K562 (cell line): ENCODE results near the gene TCEAL4. TPM values are rescaled to one million over a fixed set of nuclear protein-coding genes. Genes with fewer than 3 reads are reported as not detected.

Experiments used
- ATAC-seq: fragments of 200-7000 bp; cut with Tn5 transposase; 3 replicates; pipeline ENCODE4 v1.9.1; 2020; ENCODE audit warnings: moderate library complexity
- BruUV-seq: library from RNA; stranded (reverse); fragments of 400-500 nt; replicated peaks from 2 replicates; lab custom pipeline; 2021; lab: Mats Ljungman, UMichigan
- CTCF ChIA-PET: fragments of 300-600 bp; formaldehyde crosslinking; extraction: SDS; loops from one replicate; lab custom pipeline; 2021; ENCODE audit warnings: low intra/inter-chr PET ratio; lab: Yijun Ruan, JAX
- POLR2A ChIA-PET: fragments of 300-600, 350-650 bp; sonication (Branson Sonifier 250); formaldehyde crosslinking; extraction: SDS; loops from one replicate; lab custom pipeline; 2021; ENCODE audit warnings: antibody characterized with exemption, inconsistent platforms; lab: Yijun Ruan, JAX
- DNase-seq, 4 experiments: peaks; one replicate each; pipeline versions ENCODE4 v3.0.0 to v3.0.0-alpha.2; 2011 to 2018; ENCODE audit warnings: low spot score in 3 of 4, mixed read lengths in 3 of 4; ENCODE audit errors: extremely low read depth in 1 of 4
- FAIRE-seq: peaks from 2 replicates; lab custom pipeline; 2011; peaks lifted over from hg19 to GRCh38; lab: Jason Lieb, UNC
- H2AFZ ChIP-seq: 2 replicates; pipeline ENCODE4 v1.6.0; 2011; ENCODE audit warnings: low read depth, low read length, control low read depth, inconsistent platforms
- H3K27ac ChIP-seq: fragments of 200-600 bp; 3 replicates; pipeline ENCODE4 v1.8.0; 2011; ENCODE audit warnings: low read depth, mild to moderate bottlenecking, control low read depth, inconsistent platforms, low read length, moderate library complexity, mixed read lengths; ENCODE audit errors: extremely low read depth
- H3K27me3 ChIP-seq, 2 experiments: fragments of 300-600 bp in 1 of 2; 2 replicates in 1 of 2; 3 replicates in 1 of 2; pipeline versions ENCODE4 v1.6.0 to v1.8.0; 2011; ENCODE audit warnings: inconsistent platforms in 2 of 2, low read length in 2 of 2, mild to moderate bottlenecking in 1 of 2, mixed read lengths in 1 of 2, moderate library complexity in 1 of 2; ENCODE audit not compliant: control insufficient read depth in 2 of 2, insufficient read depth in 2 of 2
- H3K36me3 ChIP-seq: fragments of 300-600 bp; 3 replicates; pipeline ENCODE4 v1.8.0; 2011; ENCODE audit warnings: mild to moderate bottlenecking, low read length, inconsistent platforms; ENCODE audit not compliant: control insufficient read depth, insufficient read depth
- H3K4me1 ChIP-seq, 2 experiments: fragments of 200-600 bp in 1 of 2; replicated peaks in 1 of 2; 2 replicates in 1 of 2; 3 replicates in 1 of 2; pipeline versions ENCODE4 v1.5.1 to v1.8.0; 2011; ENCODE audit warnings: inconsistent platforms in 2 of 2, low read length in 2 of 2, mild to moderate bottlenecking in 1 of 2, mixed read lengths in 1 of 2, moderate library complexity in 1 of 2; ENCODE audit not compliant: control insufficient read depth in 2 of 2, insufficient read depth in 2 of 2
- H3K4me2 ChIP-seq: 2 replicates; pipeline ENCODE4 v1.6.1; 2011; ENCODE audit warnings: low read length, control low read depth, inconsistent platforms, mixed read lengths; ENCODE audit not compliant: insufficient read depth
- H3K4me3 ChIP-seq: fragments of 200-600 bp; sonication (generic), shearing (Covaris generic); 2 replicates; pipeline ENCODE4 v1.5.1; 2016; ENCODE audit warnings: control low read depth, inconsistent platforms
- H3K79me2 ChIP-seq: fragments of 200-600 bp; 3 replicates; pipeline ENCODE4 v1.8.0; 2011; ENCODE audit warnings: low read length, inconsistent platforms; ENCODE audit not compliant: control insufficient read depth, insufficient read depth
- H3K9ac ChIP-seq, 2 experiments: 2 replicates each; pipeline versions ENCODE4 v1.6.0 to v1.6.1; 2011; ENCODE audit warnings: low read depth in 2 of 2, low read length in 2 of 2, control low read depth in 1 of 2, inconsistent platforms in 1 of 2, mild to moderate bottlenecking in 1 of 2, mixed read lengths in 1 of 2; ENCODE audit not compliant: insufficient read depth in 1 of 2
- H3K9me1 ChIP-seq: one replicate; pipeline ENCODE4 v1.6.0; 2011; ENCODE audit warnings: inconsistent platforms, mild to moderate bottlenecking, low read length, moderate library complexity; ENCODE audit not compliant: control insufficient read depth, insufficient read depth
- H3K9me3 ChIP-seq: replicated peaks from 2 replicates; pipeline ENCODE4 v1.5.1; 2011; ENCODE audit warnings: low read depth, low read length, inconsistent platforms; ENCODE audit not compliant: control insufficient read depth, insufficient read depth
- H4K20me1 ChIP-seq: replicated peaks from 2 replicates; pipeline ENCODE4 v1.6.1; 2011; ENCODE audit warnings: low read length, inconsistent platforms, mixed read lengths; ENCODE audit not compliant: control insufficient read depth, insufficient read depth
- GTF2B ChIP-seq: IDR thresholded peaks from 2 replicates; pipeline ENCODE4 v1.6.1; 2011; ENCODE audit not compliant: insufficient read length; ENCODE audit errors: extremely low read depth
- HMGXB4 ChIP-seq: sonication (generic); formaldehyde crosslinking; IDR thresholded peaks from 2 replicates; pipeline ENCODE4 v1.8.1; 2023; ENCODE audit warnings: mild to moderate bottlenecking, missing genetic modification reagents
- KDM5B ChIP-seq: fragments of 200-600 bp; sonication (generic); IDR thresholded peaks from 2 replicates; pipeline ENCODE4 v1.6.1; 2012; ENCODE audit warnings: low read depth, mild to moderate bottlenecking, moderate library complexity, low read length, control low read depth, inconsistent platforms; ENCODE audit not compliant: insufficient replicate concordance
- PHF8 ChIP-seq: fragments of 200-600 bp; sonication (generic); IDR thresholded peaks from 2 replicates; pipeline ENCODE4 v1.6.1; 2012; ENCODE audit warnings: mixed run types, mild to moderate bottlenecking, inconsistent platforms, low read length, moderate library complexity, borderline replicate concordance
- TGIF2 ChIP-seq: sonication (generic); formaldehyde crosslinking; IDR thresholded peaks from 2 replicates; pipeline ENCODE4 v1.8.1; 2022; ENCODE audit warnings: mild to moderate bottlenecking, missing genetic modification reagents, moderate library complexity
- in situ Hi-C: fragments of 300-500 bp; cut with MboI; formaldehyde crosslinking; loops from 4 replicates; pipeline ENCODE4 v1.15.0; 2018; ENCODE audit warnings: inconsistent platforms, mixed read lengths
- intact Hi-C: fragments of 100-400 bp; cut with micrococcal nuclease; formaldehyde crosslinking; loops from 2 replicates; pipeline ENCODE4 v1.14.2; 2022
- polyA plus RNA-seq, 8 experiments: library from polyadenylated mRNA; depleted of rRNA in 4 of 8; stranded (reverse) in 5 of 8; unstranded in 3 of 8; fragments of >200 nt; fragmentation: Nextera tagmentation in 2 of 8; fragmentation: Illumina TruSeq in 1 of 8; extraction: Ambion mirVana in 2 of 8; extraction: Trizol in 1 of 8; gene quantifications; 2 replicates each; pipeline versions ENCODE4 v1.2.1 to v1.2.3, GENCODE V29; 2011 to 2014; ENCODE audit warnings: inconsistent platforms in 1 of 8, missing spikeins in 1 of 8
- total RNA-seq, 7 experiments: library from RNA; depleted of rRNA in 6 of 7; stranded (reverse); fragments of >200 nt in 6 of 7; fragmentation: Illumina TruSeq in 2 of 7; extraction: Trizol in 2 of 7; gene quantifications; 2 replicates each; pipeline versions ENCODE4 v1.2.1 to v1.2.3, GENCODE V29; 2011 to 2021; ENCODE audit warnings: low replicate concordance in 1 of 7

Gene TCEAL4
- total and polyA plus RNA-seq, 9 of the 15 experiments (the other 6 are each of a cell fraction or from before 2014, with no cell fraction given): 0.36 to 12.3 (median 7.9) TPM

DNA sequence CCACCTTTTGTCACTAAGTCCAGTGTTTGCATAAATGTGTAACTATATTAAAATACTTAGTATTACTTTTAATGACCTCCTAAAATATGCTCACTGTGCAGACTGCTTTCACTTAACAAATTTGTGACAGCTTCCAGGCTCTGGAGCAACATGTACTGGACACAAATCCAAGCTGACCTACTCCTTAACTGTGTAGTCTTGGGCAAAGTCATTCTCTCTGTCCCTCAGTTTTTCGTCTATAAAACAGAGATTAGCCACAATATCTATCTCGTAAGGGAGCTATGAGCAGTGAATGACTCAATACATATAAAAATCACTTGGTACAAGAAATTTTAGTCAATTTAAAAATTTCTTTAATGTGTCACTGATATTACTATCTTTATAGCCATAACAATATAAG is 45.6 kb upstream of the TCEAL4 start (continued):
- no peak for TF ChIP-seq TGIF2 (CRISPR knock-in tag)
- no peak for TF ChIP-seq GTF2B
- no peak for TF ChIP-seq HMGXB4
- no peak for TF ChIP-seq KDM5B

DNA sequence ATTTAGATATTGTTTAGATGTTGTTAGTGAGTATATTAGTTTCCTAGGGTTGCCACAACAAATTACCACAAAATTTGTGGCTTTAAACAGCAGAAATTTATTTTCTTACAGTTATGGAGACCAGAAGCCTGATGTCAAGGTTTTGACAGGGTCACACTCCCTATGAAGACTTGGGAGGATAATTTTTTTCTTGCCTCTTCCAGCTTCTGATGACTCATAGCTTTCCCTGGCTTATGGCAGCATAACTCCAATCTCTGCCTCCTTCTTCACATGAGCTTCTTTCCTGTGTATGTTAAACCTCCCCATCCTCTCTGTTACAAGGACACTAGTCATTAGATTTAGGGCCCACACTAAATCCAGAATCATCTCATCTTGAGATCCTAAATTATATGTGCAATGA is 45.2 kb upstream of the TCEAL4 start:
- no peaks in the 10 kb centered on the region for H4K20me1 ChIP-seq
- no peak overlapping the region for H3K4me3 ChIP-seq
- H3K9me1 ChIP-seq: no peaks in the 10 kb centered on the region
- no peak overlapping the region for H3K27ac ChIP-seq
- H3K9ac ChIP-seq: no peak overlapping the region
- H3K79me2 ChIP-seq: no peaks in the 10 kb centered on the region
- H3K4me2 ChIP-seq: no peak overlapping the region
- intact Hi-C loops (no loop called here), in situ Hi-C loops (no loop called here)
- no peaks in the 10 kb centered on the region for H3K27me3 ChIP-seq
- ATAC-seq (no peak), FAIRE-seq (no peak), DNase-seq (no peak)
- H2AFZ ChIP-seq: no peak overlapping the region
- BruUV-seq: no TSS peak
- TF ChIP-seq PHF8: no peak
- H3K36me3 ChIP-seq: no peaks in the 10 kb centered on the region
- no peaks in the 10 kb centered on the region for H3K9me3 ChIP-seq
- no peaks in the 10 kb centered on the region for H3K4me1 ChIP-seq
- ChIA-PET CTCF (no interaction called here), POLR2A (no interaction called here)
